CD4-positive, alpha-beta T cell (primary cell): ENCODE measurements around the gene ERI3. TPM values are rescaled to one million over a fixed set of nuclear protein-coding genes. Genes with fewer than 3 reads are reported as not detected.

Source experiments
- ATAC-seq: fragments of 200-7000 bp; cut with Tn5 transposase; one replicate; pipeline ENCODE4 v1.10.0; 2022; ENCODE audit warnings: mild to moderate bottlenecking; ENCODE audit not compliant: poor library complexity
- CTCF ChIA-PET: fragments of 350-600 bp; sonication (Branson Sonifier 250); formaldehyde crosslinking; loops from one replicate; lab custom pipeline; 2021; ENCODE audit warnings: antibody characterized with exemption, inconsistent platforms; lab: Charles Lee
- POLR2A ChIA-PET: fragments of 350-600 bp; sonication (Branson Sonifier 250); formaldehyde crosslinking; loops from one replicate; lab custom pipeline; 2021; ENCODE audit warnings: antibody characterized with exemption, inconsistent platforms; lab: Charles Lee
- DNase-seq, 14 experiments: peaks; one replicate each; pipeline ENCODE4 v3.0.0-alpha.2; 2013 to 2020; ENCODE audit warnings: mixed read lengths in 2 of 14
- H3K27ac ChIP-seq, 2 donors: one replicate each; pipeline versions ENCODE4 v1.5.1 to v1.7.0; 2013; ENCODE audit warnings: low read length in 2 of 2, low read depth in 1 of 2, mild to moderate bottlenecking in 1 of 2
- H3K27me3 ChIP-seq, 2 experiments: 1 replicate in 1 of 2; 2 replicates in 1 of 2; pipeline versions ENCODE4 v1.6.1 to v1.7.0; 2013; ENCODE audit warnings: low read length in 2 of 2, control low read depth in 1 of 2, mild to moderate bottlenecking in 1 of 2, moderate library complexity in 1 of 2; ENCODE audit not compliant: insufficient read depth in 2 of 2, control insufficient read depth in 1 of 2
- H3K36me3 ChIP-seq: one replicate; pipeline ENCODE4 v1.6.1; 2013; ENCODE audit warnings: low read length, control low read depth; ENCODE audit not compliant: insufficient read depth
- H3K4me1 ChIP-seq: one replicate; pipeline ENCODE4 v1.6.1; 2013; ENCODE audit warnings: low read length, control low read depth; ENCODE audit not compliant: insufficient read depth
- H3K4me3 ChIP-seq: one replicate; pipeline ENCODE4 v1.5.1; 2013; ENCODE audit warnings: mild to moderate bottlenecking, low read length, moderate library complexity
- H3K9me3 ChIP-seq, 2 experiments: 1 replicate in 1 of 2; 2 replicates in 1 of 2; pipeline versions ENCODE4 v1.6.1 to v1.7.0; 2013; ENCODE audit warnings: low read length in 2 of 2, mild to moderate bottlenecking in 2 of 2, control low read depth in 1 of 2, moderate library complexity in 1 of 2; ENCODE audit not compliant: control insufficient read depth in 1 of 2, insufficient read depth in 1 of 2
- H3K27ac Mint-ChIP-seq: one replicate; pipeline ENCODE4 v1.8.0; 2020; ENCODE audit warnings: mixed read lengths
- H3K27me3 Mint-ChIP-seq: one replicate; pipeline ENCODE4 v1.8.0; 2021; ENCODE audit warnings: mixed read lengths
- H3K36me3 Mint-ChIP-seq: one replicate; pipeline ENCODE4 v1.8.0; 2021; ENCODE audit warnings: low read depth, mixed read lengths
- H3K4me1 Mint-ChIP-seq: one replicate; pipeline ENCODE4 v1.8.0; 2021; ENCODE audit warnings: low read depth, mixed read lengths
- H3K4me3 Mint-ChIP-seq: one replicate; pipeline ENCODE4 v1.8.0; 2020; ENCODE audit warnings: mild to moderate bottlenecking, mixed read lengths
- H3K9me3 Mint-ChIP-seq: one replicate; pipeline ENCODE4 v1.8.0; 2020; ENCODE audit warnings: mixed read lengths
- CTCF ChIP-seq: fragments of 200-600 bp; IDR thresholded peaks from one replicate; pipeline ENCODE4 v1.8.0; 2022; ENCODE audit warnings: antibody characterized with exemption, mild to moderate bottlenecking
- intact Hi-C, 2 experiments: fragments of 100-400 bp; cut with DNase I in 1 of 2; cut with micrococcal nuclease in 1 of 2; formaldehyde crosslinking; loops; one replicate each; pipeline versions ENCODE4 v1.15.1 to v1.9.0; 2023 to 2025; cut with DNase I, micrococcal nuclease
- polyA plus RNA-seq, 2 donors: library from polyadenylated mRNA; unstranded; fragments of 120-200 nt; gene quantifications; one replicate each; pipeline ENCODE4 v1.2.1, GENCODE V29; 2013
- total RNA-seq, 174 experiments: library from RNA in 2 of 174; stranded (reverse) in 2 of 174; gene quantifications; one replicate each; pipeline ENCODE4 v1.2.3 and lab custom pipeline; 2021 to 2026

ERI3 gene
- total RNA-seq (10 to 100 TPM; 19.7 to 20.7 TPM), total RNA-seq (lab: John Stamatoyannopoulos, UW) (8.5 to 58.7 (median 23.1) reads per million in 172 experiments)
- 20.3 TPM for polyA plus RNA-seq (2013, experiment 1 of 2)
- 21.3 TPM for polyA plus RNA-seq (2013, experiment 2 of 2)

- intact Hi-C loops = loop anchor here in 1 of 2 experiments (5.0 to 10.0 kb wide), 6 partner anchors 320 to 1840 kb away; partner anchors contain the start of genes ARMH1, ATP6V0B, B4GALT2 and CFAP57
- H3K36me3 ChIP-seq = no peaks in the 10 kb centered on the region
- DNase-seq = peak; percentile 93 to 98 (median 95)
- peak within 1 kb of the TSS in 1 of 2 donors; percentile 29 for H3K27ac ChIP-seq
- peak within 1 kb of the TSS; percentile 94 for H3K4me3 Mint-ChIP-seq
- no peaks in the 10 kb centered on the region for H3K9me3 Mint-ChIP-seq
- H3K9me3 ChIP-seq = no peaks in the 10 kb centered on the region
- no peaks in the 10 kb centered on the region for H3K27me3 ChIP-seq
- peaks cover 45% of the 10 kb centered on the region for H3K4me1 Mint-ChIP-seq
- peak within 1 kb of the TSS; percentile 80 for H3K4me3 ChIP-seq
- peak; percentile 100 for ATAC-seq
- POLR2A ChIA-PET = interaction anchor here (1.2 kb wide), 1 partner anchor 277 kb away, joined by 4 read pairs; no protein-coding TSS in a partner anchor
- no peaks in the 10 kb centered on the region for H3K27me3 Mint-ChIP-seq
- H3K36me3 Mint-ChIP-seq = peaks cover 5% of the 10 kb centered on the region
- peak within 1 kb of the TSS; percentile 63 for H3K27ac Mint-ChIP-seq
- no peak for TF ChIP-seq CTCF
- H3K4me1 ChIP-seq = peaks cover 19% of the 10 kb centered on the region
- CTCF ChIA-PET = no interaction called here
Observed at GRCh38 chr1:44354840-44355581, at the start of gene ERI3. TSS of gene ERI3 (minus strand) at chr1:44355257. CDS start at chr1:44355026, 231 bp downstream.

GRCh38 chr1:44401256-44402228 is 46.5 kb upstream of the ERI3 start:
- POLR2A ChIA-PET = no interaction called here
- H3K36me3 Mint-ChIP-seq = no peaks in the 10 kb centered on the region
- no peaks in the 10 kb centered on the region for H3K9me3 Mint-ChIP-seq
- Histone ChIP-seq H3K9me3 (peaks cover 0 to 7% of the 10 kb centered on the region in 2 experiments), H3K27ac (no peak overlapping the region), H3K4me1 (peaks cover 19% of the 10 kb centered on the region), H3K27me3 (peaks cover 46 to 78% of the 10 kb centered on the region in 2 experiments), H3K4me3 (no peak overlapping the region), H3K36me3 (no peaks in the 10 kb centered on the region)
- ATAC-seq (no peak), DNase-seq (no peak)
- CTCF ChIA-PET = no interaction called here
- H3K4me3 Mint-ChIP-seq = no peak overlapping the region
- peaks cover 83% of the 10 kb centered on the region for H3K27me3 Mint-ChIP-seq
- no peak for TF ChIP-seq CTCF
- intact Hi-C loops = no loop called here
- H3K4me1 Mint-ChIP-seq = peaks cover 18% of the 10 kb centered on the region
- no peak overlapping the region for H3K27ac Mint-ChIP-seq

GRCh38 chr1:44390277-44390676 is 35.2 kb upstream of the ERI3 start:
- H3K27ac Mint-ChIP-seq = no peak overlapping the region
- H3K4me1 ChIP-seq = no peaks in the 10 kb centered on the region
- no peak overlapping the region for H3K27ac ChIP-seq
- TF ChIP-seq CTCF = no peak
- H3K27me3 ChIP-seq = peaks cover 4 to 20% of the 10 kb centered on the region in 2 experiments
- no peaks in the 10 kb centered on the region for H3K36me3 Mint-ChIP-seq
- no peak for ATAC-seq
- intact Hi-C loops = no loop called here
- no peak overlapping the region for H3K4me3 ChIP-seq
- CTCF ChIA-PET = no interaction called here
- no peaks in the 10 kb centered on the region for H3K4me1 Mint-ChIP-seq
- H3K9me3 ChIP-seq = no peaks in the 10 kb centered on the region
- no peaks in the 10 kb centered on the region for H3K36me3 ChIP-seq
- no peaks in the 10 kb centered on the region for H3K9me3 Mint-ChIP-seq
- DNase-seq = no peak
- peaks cover 21% of the 10 kb centered on the region for H3K27me3 Mint-ChIP-seq
- POLR2A ChIA-PET = no interaction called here
- H3K4me3 Mint-ChIP-seq = no peak overlapping the region
